Progenitor cell of endocrine pancreas (in vitro differentiated cells): ENCODE data around the gene SSH2. TPM values are rescaled to one million over a fixed set of nuclear protein-coding genes. Genes with fewer than 3 reads are reported as not detected.

Source experiments
- DNase-seq: peaks from one replicate; pipeline ENCODE4 v3.0.0; 2021; ENCODE audit warnings: low spot score; ENCODE audit not compliant: unreplicated experiment
- H3K27ac Mint-ChIP-seq: 2 replicates; pipeline ENCODE4 v1.8.0; 2021; ENCODE audit warnings: mild to moderate bottlenecking, moderate library complexity, mixed read lengths
- H3K27me3 Mint-ChIP-seq: 2 replicates; pipeline ENCODE4 v1.8.0; 2021; ENCODE audit warnings: mixed read lengths
- H3K36me3 Mint-ChIP-seq: 2 replicates; pipeline ENCODE4 v1.8.0; 2022; ENCODE audit warnings: mixed read lengths; ENCODE audit not compliant: insufficient read depth
- H3K4me1 Mint-ChIP-seq: 2 replicates; pipeline ENCODE4 v1.8.0; 2021; ENCODE audit warnings: low read depth, mixed read lengths
- H3K4me3 Mint-ChIP-seq: 2 replicates; pipeline ENCODE4 v1.8.0; 2021; ENCODE audit warnings: low read depth, mild to moderate bottlenecking, moderate library complexity, mixed read lengths
- H3K9me3 Mint-ChIP-seq: 2 replicates; pipeline ENCODE4 v1.8.0; 2021; ENCODE audit warnings: low read depth, mixed read lengths
- total RNA-seq: library from RNA; stranded (reverse); gene quantifications from 2 replicates; pipeline ENCODE4 v1.2.1, GENCODE V29; 2021
- TF ChIP-seq, protein P1 (sequence below): fragments of 200-600 bp; sonication (generic); IDR thresholded peaks from one replicate; pipeline ENCODE4 v1.5.0; 2021; ENCODE audit warnings: antibody characterized with exemption, mild to moderate bottlenecking; ENCODE audit not compliant: unreplicated experiment

SSH2 gene
- total RNA-seq, 1 donor from 2014 or later: 20.7 TPM

DNA sequence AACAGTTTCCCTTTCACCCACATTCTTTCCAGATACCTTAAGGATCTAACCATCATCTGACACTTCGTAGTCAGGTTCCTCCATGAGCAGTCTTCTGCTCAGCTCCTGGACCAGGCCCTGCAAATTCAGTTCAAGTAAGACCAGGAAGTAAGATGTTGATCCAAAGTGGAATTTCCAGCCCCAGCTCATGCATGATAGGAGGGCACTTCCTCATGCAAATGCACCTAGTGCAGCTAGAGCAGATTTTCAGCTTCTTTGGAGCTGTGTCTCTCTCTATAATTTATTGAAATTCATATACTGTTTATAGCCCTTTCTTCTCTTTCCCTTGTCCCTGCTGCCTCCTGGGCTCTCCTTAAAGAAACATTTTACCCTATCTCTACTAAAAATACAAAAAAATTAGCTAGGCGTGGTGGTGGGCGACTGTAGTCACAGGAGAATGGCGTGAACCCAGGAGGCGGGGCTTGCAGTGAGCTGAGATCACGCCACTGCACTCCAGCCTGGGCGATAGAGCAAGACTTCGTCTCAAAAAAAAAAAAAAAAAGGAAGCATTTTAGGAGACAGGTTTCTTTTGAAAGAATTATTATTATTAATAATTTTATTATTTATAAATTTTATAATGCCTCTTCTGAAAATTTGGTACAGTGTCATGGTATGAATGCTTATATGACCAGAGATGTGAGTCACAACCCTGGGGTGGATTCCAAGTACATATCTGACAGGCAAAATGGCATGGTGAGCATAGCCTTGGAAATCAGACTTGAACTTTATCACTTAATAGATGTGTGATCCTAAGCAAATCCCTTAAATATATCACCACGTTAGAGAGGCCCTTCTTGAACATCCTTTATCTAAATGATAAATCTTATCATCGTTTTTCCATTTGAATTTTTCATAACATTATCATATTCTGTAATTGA, 94.3 kb downstream of the SSH2 start:
- no peaks in the 10 kb centered on the region for H3K4me1 Mint-ChIP-seq
- TF ChIP-seq, protein P1, sequence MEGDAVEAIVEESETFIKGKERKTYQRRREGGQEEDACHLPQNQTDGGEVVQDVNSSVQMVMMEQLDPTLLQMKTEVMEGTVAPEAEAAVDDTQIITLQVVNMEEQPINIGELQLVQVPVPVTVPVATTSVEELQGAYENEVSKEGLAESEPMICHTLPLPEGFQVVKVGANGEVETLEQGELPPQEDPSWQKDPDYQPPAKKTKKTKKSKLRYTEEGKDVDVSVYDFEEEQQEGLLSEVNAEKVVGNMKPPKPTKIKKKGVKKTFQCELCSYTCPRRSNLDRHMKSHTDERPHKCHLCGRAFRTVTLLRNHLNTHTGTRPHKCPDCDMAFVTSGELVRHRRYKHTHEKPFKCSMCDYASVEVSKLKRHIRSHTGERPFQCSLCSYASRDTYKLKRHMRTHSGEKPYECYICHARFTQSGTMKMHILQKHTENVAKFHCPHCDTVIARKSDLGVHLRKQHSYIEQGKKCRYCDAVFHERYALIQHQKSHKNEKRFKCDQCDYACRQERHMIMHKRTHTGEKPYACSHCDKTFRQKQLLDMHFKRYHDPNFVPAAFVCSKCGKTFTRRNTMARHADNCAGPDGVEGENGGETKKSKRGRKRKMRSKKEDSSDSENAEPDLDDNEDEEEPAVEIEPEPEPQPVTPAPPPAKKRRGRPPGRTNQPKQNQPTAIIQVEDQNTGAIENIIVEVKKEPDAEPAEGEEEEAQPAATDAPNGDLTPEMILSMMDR: no peak
- no peak overlapping the region for H3K27ac Mint-ChIP-seq
- H3K36me3 Mint-ChIP-seq: no peaks in the 10 kb centered on the region
- no peaks in the 10 kb centered on the region for H3K27me3 Mint-ChIP-seq
- H3K9me3 Mint-ChIP-seq: peaks cover 2% of the 10 kb centered on the region
- DNase-seq: no peak
- no peak overlapping the region for H3K4me3 Mint-ChIP-seq

DNA sequence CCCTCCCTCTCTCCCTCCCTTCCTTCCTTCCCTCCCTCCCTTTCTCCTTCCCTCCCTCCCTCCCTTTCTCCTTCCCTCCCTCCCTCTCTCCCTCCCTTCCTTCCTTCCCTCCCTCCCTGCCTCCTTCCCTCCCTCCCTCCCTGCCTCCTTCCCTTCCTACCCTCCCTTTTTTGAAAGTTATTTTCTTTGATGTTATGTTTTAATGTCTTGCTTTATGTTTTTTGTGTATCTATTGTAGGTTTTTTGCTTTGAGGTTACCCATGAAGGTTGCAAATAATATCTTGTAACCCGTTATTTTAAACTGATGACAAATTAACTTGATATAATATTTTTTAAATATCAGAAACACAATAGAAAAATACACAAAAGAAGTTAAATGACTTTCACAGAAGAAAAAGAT, 96.2 kb downstream of the SSH2 start:
- Mint-ChIP-seq H3K4me1 (no peaks in the 10 kb centered on the region), H3K4me3 (no peak overlapping the region), H3K27me3 (no peaks in the 10 kb centered on the region), H3K36me3 (no peaks in the 10 kb centered on the region), H3K9me3 (peaks cover 2% of the 10 kb centered on the region), H3K27ac (no peak overlapping the region)
- TF ChIP-seq, protein P1: no peak
- DNase-seq: no peak

DNA sequence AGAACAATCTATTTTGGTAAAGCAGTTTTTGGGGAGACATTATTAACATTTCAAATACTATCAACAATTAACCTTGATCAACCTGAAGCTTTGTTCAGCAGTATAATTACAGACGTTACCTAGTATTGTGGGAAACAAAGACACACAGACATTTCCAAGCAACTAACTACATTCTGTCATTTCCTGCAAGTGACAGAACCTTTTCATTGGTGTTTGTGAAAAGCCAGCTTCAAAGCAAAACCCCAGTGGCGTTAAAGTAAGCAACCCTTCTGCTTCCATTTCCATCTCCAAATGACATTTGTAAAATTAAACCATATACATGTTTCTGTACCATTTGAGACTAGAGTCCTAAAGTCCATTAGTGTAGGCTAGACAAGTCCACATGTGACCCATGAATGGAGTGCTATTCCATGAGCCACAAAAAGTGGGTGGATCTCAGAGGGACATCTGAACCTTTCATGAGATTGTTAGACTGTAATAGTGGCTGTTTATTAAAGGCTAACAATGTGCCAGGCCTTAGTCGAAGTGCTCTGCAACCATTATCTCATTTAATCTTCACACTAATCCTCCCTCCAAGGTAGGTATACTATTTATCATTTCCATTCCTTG, 101.2 kb downstream of the SSH2 start:
- DNase-seq: no peak
- Mint-ChIP-seq H3K4me3 (no peak overlapping the region), H3K27ac (no peak overlapping the region), H3K9me3 (peaks cover 2% of the 10 kb centered on the region), H3K27me3 (no peaks in the 10 kb centered on the region), H3K36me3 (no peaks in the 10 kb centered on the region), H3K4me1 (peaks cover 15% of the 10 kb centered on the region)
- TF ChIP-seq, protein P1: no peak

DNA sequence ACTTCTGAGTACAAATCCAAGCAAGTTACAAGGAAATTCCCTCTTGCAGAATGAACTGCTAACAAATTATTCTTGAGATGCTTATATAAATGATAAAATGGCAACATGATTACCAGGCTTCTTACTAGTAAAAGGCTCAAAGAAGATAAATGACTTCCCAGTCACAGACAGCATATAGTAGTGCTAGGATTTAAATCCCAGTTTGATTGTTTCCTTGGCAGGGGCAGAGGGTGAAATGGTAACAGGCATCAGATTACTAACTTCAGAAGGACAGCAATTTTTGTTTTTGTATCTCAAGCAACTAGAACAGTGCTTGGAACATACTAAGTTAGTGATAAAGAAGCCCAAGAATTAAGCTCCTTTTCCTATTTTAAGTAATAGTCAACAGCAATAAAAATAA, 102.8 kb downstream of the SSH2 start:
- DNase-seq: no peak
- H3K4me3 Mint-ChIP-seq: no peak overlapping the region
- no peaks in the 10 kb centered on the region for H3K27me3 Mint-ChIP-seq
- peaks cover 15% of the 10 kb centered on the region for H3K4me1 Mint-ChIP-seq
- H3K27ac Mint-ChIP-seq: no peak overlapping the region
- TF ChIP-seq, protein P1: no peak
- no peaks in the 10 kb centered on the region for H3K9me3 Mint-ChIP-seq
- no peaks in the 10 kb centered on the region for H3K36me3 Mint-ChIP-seq

DNA sequence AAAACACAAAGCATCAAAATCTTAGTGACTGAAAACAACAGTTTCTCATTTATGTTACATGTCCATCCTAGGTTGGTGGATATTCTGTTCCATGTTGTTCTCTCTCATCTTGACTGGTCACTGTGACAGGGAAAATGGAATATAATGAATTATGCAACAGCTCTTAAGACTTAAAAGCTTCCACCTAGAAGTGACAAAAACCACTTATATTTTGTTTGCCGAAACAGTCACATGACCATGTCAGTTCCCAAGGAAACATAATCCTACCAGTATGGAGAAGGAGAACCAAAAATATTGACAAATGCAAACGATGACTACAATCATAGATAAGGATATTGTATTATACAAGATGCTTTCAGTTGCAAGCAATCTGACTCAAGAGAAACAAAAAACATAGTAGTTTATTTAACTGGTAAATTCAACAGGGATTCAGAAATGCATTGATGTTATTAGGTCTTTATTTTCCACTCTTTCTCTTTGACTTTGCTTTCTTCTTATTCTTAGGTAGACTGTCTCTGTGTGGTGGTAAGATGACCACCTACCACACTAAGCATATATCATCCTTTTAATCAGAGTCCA, 103.8 kb downstream of the SSH2 start:
- H3K27me3 Mint-ChIP-seq: no peaks in the 10 kb centered on the region
- H3K9me3 Mint-ChIP-seq: no peaks in the 10 kb centered on the region
- H3K27ac Mint-ChIP-seq: no peak overlapping the region
- peaks cover 15% of the 10 kb centered on the region for H3K4me1 Mint-ChIP-seq
- TF ChIP-seq, protein P1: no peak
- H3K36me3 Mint-ChIP-seq: no peaks in the 10 kb centered on the region
- H3K4me3 Mint-ChIP-seq: no peak overlapping the region
- no peak for DNase-seq
